ENCODE measurements around the gene ANXA1. TPM values are rescaled to one million over a fixed set of nuclear protein-coding genes. Genes with fewer than 3 reads are reported as not detected.

The ANXA1 gene
- total and polyA plus RNA-seq, 7 donors: 52.5 to 214 (median 135) TPM

DNA sequence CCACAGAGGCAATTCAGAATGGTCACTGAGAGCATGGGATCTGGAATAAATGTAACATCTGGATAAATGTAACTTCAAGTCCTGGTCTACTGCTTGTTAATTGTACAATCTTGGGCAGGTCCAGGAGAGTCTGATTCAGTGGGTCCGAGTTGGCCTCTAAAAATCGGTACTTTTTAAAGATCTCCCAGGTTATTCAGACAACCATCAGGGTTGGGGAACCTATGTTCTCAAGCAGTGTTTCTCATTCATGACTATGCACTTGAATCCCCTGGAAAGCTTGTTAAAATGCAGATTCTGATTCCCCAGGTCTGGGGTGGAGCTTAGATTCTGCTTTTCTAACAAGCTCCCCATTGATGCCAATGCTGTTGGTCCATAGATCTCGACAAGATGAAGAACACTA, 14.8 kb downstream of the ANXA1 start:
- Histone ChIP-seq H3K27ac (no peak overlapping the region), H3K27me3 (no peaks in the 10 kb centered on the region), H3K4me1 (no peaks in the 10 kb centered on the region), H3K4me3 (no peak overlapping the region), H3K9me3 (no peaks in the 10 kb centered on the region), H3K36me3 (peaks cover 5 to 99% (median 49%) of the 10 kb centered on the region in 4 donors)
- DNase-seq: no peak
- intact Hi-C loops (cut with DNase I): no loop called here
- WGBS, 2 donors: 96 to 97% methylated on average over 3 of the region's 3 CpGs
- TF ChIP-seq, protein P1, sequence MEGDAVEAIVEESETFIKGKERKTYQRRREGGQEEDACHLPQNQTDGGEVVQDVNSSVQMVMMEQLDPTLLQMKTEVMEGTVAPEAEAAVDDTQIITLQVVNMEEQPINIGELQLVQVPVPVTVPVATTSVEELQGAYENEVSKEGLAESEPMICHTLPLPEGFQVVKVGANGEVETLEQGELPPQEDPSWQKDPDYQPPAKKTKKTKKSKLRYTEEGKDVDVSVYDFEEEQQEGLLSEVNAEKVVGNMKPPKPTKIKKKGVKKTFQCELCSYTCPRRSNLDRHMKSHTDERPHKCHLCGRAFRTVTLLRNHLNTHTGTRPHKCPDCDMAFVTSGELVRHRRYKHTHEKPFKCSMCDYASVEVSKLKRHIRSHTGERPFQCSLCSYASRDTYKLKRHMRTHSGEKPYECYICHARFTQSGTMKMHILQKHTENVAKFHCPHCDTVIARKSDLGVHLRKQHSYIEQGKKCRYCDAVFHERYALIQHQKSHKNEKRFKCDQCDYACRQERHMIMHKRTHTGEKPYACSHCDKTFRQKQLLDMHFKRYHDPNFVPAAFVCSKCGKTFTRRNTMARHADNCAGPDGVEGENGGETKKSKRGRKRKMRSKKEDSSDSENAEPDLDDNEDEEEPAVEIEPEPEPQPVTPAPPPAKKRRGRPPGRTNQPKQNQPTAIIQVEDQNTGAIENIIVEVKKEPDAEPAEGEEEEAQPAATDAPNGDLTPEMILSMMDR (IDR thresholded peaks at IDR 0.05): no peak
- TF ChIP-seq POLR2A (IDR thresholded peaks at IDR 0.05): no peak
- TF ChIP-seq EP300 (IDR thresholded peaks at IDR 0.05): no peak
- TF ChIP-seq POLR2AphosphoS5 (IDR thresholded peaks at IDR 0.05): no peak

GRCh38 chr9:73167614-73168013, 15.9 kb downstream of the ANXA1 start:
- TF ChIP-seq POLR2AphosphoS5 (IDR thresholded peaks at IDR 0.05) (no peak), POLR2A (IDR thresholded peaks at IDR 0.05) (no peak), EP300 (IDR thresholded peaks at IDR 0.05) (no peak)
- TF ChIP-seq, protein P1 (IDR thresholded peaks at IDR 0.05): no peak
- Histone ChIP-seq H3K27ac (peak overlapping the region in 1 of 4 donors; percentile 9), H3K9me3 (no peaks in the 10 kb centered on the region), H3K36me3 (peaks cover 5 to 88% (median 44%) of the 10 kb centered on the region in 4 donors), H3K4me3 (no peak overlapping the region), H3K27me3 (no peaks in the 10 kb centered on the region), H3K4me1 (no peaks in the 10 kb centered on the region)
- intact Hi-C loops (cut with DNase I): no loop called here
- DNase-seq: no peak
- WGBS, 2 donors: 9 to 14% methylated on average over 4 of the region's 4 CpGs

GRCh38 chr9:73168298-73168934, 16.8 kb downstream of the ANXA1 start:
- no peaks in the 10 kb centered on the region for H3K4me1 ChIP-seq
- H3K27ac ChIP-seq: no peak overlapping the region
- intact Hi-C loops (cut with DNase I): no loop called here
- no peak overlapping the region for H3K4me3 ChIP-seq
- no peak for DNase-seq
- no peaks in the 10 kb centered on the region for H3K27me3 ChIP-seq
- H3K9me3 ChIP-seq: no peaks in the 10 kb centered on the region
- H3K36me3 ChIP-seq: peaks cover 5 to 80% (median 36%) of the 10 kb centered on the region in 4 donors
- TF ChIP-seq EP300 (IDR thresholded peaks at IDR 0.05): no peak
- TF ChIP-seq, protein P1 (IDR thresholded peaks at IDR 0.05): no peak
- WGBS, 2 donors: 69 to 87% methylated on average over 5 of the region's 5 CpGs

GRCh38 chr9:73170185-73170957, 18.7 kb downstream of the ANXA1 start:
- Histone ChIP-seq H3K27ac (no peak overlapping the region), H3K27me3 (no peaks in the 10 kb centered on the region), H3K4me1 (no peaks in the 10 kb centered on the region), H3K9me3 (no peaks in the 10 kb centered on the region), H3K4me3 (no peak overlapping the region), H3K36me3 (peaks cover 0 to 61% (median 24%) of the 10 kb centered on the region in 4 donors)
- WGBS, 2 donors: 98% methylated on average over 3 of the region's 3 CpGs
- intact Hi-C loops (cut with DNase I): no loop called here
- DNase-seq: no peak
- TF ChIP-seq, protein P1 (IDR thresholded peaks at IDR 0.05): no peak
- TF ChIP-seq POLR2AphosphoS5 (IDR thresholded peaks at IDR 0.05): no peak
- TF ChIP-seq POLR2A (IDR thresholded peaks at IDR 0.05): no peak
- TF ChIP-seq EP300 (IDR thresholded peaks at IDR 0.05): no peak

Data from sigmoid colon (tissue), 7 donors.